ENCODE measurements around the gene NCOR1.
"Not testable (repeated sequence)": the region's sequence is repeated elsewhere in the genome, so short reads cannot be mapped to it uniquely, and the experiment has no call there.

The NCOR1 gene

DNA sequence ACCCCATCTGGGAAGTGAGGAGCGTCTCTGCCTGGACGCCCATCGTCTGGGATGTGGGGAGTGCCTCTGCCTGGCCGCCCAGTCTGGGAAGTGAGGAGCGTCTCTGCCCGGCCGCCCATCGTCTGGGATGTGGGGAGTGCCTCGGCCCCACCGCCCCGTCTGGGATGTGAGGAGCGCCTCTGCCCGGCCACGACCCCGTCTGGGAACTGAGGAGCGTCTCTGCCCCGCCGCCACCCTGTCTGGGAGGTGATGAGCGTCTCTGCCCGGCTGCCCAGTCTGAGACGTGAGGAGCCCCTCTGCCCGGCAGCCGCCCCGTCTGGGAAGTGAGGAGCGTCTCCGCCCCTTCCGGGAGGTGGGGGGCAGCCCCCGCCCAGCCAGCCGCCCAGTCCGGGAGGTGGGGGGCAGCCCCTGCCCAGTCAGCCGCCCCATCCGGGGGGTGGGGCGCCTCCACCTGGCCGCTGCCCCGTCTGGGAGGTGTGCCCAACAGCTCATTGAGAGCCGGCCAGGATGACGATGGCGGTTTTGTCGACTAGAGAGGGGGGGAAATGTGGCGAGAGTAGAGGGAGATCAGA, 69.9 kb downstream of the NCOR1 start:
- DNase-seq, result not testable (repeated sequence)

DNA sequence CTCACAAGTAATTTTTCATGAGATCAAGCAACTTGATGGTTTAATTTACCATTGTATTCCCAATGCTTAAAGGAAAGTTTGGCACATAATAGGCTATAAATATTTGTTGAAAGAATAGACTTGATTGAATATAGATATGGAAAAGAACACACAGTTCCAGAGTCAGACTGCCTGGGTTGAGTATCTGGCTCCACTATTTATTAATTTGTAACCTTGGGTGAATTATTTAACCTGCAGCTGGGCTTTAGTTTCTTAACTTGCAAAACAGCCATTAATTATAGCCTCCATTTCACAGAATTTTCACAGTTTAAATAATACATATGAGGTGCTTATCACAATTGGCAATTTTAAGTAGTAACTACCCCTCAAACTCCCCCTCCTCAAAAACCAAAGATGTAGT, 73.6 kb downstream of the NCOR1 start:
- no peak for DNase-seq

DNA sequence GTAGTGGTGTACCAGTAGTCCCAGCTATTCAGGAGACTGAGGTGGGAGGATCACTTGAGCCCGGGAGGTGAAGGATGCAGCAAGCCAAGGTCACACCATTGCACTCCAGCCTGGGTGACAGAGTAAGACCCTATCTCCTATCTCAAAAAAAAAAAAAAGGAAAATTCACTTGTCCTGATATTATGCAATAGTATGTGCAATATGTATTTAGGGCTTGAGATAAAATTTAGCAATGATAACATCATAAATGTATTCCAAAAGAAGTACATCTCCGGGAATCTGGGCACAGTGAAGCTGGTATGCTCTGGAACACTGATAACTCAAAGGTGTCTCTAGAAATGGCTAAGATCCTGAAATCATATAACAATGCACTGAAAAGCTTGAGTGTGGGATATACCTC, 74.5 kb downstream of the NCOR1 start:
- no peak for DNase-seq

DNA sequence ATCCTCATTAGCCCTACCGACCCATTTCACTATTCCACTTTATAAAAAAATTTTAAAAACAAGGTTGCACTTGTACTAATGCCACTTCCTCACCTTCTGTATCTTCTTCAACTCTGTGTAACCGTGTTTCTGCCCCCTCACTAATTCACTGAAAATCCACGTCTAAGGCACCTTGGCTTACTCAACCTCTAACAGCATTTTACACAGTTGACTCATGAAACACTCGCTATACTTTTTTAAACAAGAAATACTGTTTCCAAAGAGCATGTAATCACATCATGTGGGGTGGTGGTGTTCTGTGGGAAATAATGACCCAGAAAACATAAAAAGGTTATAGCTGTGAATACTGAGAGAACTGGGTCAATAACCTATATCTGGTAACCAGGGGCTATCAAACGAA, 79.9 kb downstream of the NCOR1 start:
- no peak for DNase-seq

DNA sequence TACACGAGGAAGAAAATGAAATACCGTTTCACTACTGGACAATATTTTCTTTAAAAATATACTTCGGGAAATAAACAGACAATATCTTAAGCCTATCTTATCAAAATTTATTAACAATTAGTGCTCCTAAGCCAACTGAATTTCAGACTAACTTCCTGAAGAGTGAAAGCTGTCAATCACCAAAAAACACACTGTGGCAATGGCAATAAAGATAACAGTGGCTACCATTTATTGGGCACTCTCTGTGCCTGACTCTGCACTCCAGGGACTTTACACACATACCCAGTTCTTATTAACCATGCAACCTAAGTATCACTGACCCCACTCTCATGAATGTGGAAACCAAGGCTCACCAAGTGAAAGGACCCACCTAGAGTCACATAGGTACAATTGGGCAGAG, 83.7 kb downstream of the NCOR1 start:
- no peak for DNase-seq

DNA sequence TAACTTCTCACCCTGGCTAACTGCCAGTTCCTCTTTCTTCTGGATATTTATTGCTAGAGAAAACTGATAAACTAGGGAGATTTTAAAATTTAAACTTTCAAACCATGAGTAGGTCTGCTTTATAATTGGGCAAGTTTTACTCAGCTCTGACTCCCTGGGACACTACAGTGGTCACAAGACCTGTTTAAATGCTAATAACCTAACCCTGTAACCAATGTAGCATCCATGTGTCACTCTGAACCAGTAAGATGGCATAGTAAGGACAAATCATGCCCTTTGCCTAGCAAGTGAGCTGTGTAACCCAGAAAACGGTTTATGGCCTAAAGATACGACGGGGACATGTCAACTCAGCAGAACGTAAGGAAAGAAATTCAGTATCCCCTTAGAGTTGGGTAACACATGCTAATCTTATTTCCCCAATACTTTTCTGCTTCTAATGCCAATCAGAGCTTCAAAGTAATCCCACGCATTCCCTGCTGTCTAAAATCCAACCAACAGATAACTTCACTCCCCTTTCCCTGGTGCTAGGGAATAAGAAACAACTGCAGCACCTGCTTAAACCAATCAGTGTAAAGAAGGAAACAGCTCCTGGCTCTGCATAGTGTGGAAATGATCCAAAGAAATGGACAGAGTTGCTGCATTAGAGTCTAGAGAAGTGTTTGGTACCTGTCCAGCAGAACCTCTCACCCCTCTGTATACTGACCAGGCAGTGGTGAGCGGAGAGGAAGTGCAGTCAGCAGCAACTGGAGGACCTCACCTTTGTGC, 85.7 kb downstream of the NCOR1 start:
- no peak for DNase-seq

DNA sequence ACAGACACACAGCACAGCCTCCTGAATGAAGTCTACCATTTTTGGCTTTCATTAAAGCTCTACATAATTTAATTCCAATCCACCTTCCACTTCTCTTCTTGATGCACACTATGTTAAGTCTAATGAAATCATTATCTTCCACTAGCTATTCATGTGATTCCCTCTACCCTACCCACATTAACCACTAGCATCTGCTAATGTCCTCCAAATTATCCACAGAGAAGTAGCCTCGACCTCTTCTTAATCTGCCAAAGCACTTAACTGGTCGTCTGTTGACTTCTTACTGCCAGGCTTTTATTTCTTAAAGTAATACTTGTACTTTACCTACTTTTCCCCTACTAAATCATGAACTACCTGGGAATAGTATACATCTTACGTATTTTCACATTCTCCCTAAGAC, 91.8 kb downstream of the NCOR1 start:
- DNase-seq, result no peak

DNA sequence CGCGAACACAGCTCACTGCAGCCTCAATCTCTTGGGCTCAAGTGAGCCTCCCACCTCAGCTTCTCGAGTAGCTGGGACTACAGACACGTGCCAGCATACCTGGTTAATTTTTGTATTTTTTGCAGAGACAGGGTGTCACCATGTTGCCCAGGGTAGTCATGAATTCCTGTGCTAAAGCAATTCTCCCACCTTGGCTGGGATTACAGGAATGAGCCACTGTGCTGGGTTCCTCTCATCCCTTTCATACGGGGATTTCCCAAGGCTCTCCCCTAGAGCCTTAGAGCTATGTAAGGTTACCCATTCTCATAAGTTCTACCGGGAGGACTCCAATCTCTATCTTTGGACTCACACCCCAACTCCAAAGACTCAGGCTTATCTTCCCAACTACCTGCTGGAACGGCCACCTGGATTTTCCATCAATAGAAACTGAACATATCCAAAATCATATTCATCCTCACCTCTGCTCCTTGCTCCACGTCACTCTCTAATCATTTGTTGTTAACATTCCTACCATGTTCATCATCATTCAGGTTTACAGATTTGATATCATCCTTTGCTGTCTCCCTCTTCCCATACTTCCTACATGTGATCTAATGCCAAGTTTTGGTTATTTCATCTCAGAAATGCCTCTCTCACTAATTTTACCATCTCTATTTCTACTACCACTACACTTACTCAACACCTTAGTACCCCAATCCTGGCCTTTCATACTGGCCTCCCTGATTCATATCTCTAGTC, 92.5 kb downstream of the NCOR1 start:
- DNase-seq, result no peak

DNA sequence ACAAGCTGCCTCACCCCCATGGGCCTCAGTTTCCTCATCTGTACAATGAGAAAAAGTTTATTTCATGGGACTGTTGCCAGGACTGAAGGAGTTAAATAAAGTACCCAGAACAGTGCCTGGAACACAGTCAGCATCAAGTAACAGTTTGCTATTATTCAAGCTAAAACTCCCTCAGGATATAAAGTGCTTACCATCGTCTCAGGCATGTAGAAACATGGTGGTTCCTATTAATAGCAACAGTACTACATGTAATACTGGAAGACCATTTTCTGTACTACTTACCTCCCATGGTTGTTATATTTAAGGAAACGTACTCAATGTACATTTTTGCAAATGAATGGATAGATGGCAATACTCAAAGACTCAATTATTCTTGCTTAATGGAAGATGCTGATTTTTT, 93.4 kb downstream of the NCOR1 start:
- DNase-seq, result no peak

DNA sequence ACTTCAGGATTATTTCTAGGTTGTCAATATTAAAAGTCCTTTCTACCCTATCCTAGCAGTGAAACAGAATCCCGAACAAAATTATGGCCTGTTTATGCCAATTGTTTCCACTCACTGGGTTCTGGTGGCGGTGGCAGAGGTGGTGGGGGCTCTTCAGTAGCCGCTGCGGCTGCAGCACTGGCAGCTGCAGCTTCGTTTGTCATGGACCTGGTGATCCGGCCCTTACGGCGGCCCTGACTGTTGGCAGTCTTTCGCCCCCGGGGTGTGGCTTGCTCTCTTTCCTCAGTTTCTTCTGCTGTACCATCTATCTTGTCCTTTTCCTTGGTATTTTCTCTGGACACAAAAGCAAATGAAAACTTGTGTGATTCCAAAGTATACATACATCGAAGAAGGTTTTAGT, 94.4 kb downstream of the NCOR1 start:
- DNase-seq, result no peak

DNA sequence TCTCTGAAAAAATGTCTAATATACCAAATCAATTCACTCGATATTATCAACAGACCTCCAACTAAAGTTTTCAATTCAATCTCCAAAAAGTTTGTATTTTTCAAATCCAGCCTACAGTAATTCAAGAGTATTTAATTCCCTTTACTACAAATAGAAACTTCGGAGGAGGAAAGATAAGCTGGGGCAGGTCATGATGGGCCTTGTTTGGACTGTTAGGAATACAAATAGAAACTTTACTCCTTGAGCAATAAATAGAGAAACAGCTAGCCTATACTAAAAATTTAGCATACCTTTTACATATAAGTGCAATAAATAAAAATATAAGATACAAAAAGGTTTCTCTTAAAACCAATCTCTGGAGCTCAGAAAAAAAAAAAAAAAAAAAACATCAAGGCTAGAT, 98.2 kb downstream of the NCOR1 start:
- no peak for DNase-seq

DNA sequence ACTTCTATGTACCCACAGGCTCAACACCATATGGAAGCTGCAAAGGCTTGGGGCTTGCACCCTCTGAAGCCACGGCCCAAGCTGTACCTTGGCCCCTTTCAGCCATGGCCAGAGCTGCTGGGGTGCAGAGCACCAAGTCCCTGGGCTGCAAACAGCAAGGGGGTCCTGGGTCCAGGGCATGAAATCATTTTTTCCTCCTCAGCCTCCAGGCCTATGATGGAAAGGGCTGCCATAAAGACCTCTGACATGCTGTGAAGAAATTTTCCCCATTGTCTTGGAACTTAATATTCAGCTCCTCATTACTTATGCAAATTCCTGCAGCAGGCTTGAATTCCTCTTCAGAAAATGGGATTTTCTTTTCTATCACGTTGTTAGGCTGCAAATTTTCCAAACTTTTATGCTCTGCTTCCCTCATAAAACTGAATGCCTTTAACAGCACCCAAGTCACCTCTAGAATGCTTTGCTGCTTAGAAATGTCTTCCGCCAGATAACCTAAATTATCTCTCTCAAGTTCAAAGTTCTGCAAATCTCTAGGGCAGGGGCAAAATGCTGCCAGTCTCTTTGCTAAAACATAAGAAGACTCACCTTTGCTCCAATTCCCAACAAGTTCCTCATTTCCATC, 100.1 kb downstream of the NCOR1 start:
- DNase-seq, result not testable (repeated sequence)

DNA sequence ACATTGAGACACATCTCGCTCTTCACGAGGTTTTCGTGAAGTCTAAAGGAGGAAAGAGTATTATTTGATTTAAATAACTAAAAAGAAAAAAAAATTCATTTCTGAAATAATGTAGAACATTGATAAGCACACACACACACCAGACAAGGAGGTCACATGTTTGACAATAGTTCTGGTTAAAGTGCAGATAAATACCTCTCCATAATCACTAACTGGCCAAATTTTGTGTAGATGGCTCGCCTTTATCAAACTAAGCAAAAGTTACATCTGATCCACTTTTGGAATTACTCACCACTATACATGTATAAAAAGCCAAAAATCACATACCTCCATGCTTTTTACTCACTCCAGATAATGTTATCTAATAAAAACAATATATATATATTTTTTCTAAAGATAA, 106.5 kb downstream of the NCOR1 start:
- DNase-seq, result no peak

DNA sequence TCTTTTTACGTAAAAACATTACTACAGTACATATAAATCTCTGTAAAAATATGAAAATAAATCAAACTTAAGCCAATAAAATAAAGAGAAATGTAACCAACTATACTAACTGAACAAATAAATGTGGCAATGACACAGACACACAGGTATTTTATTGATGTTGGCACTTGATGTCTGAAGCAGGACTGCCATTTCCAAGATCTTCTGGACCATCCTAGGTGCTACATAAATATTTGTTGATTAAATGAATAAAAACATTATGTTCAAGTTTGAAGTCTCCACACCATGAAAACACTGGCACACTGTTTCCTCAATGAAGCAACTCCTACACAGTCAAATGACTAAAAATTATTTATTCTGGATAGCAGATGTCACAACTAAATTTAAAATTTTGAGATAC, 106.9 kb downstream of the NCOR1 start:
- DNase-seq, result no peak

DNA sequence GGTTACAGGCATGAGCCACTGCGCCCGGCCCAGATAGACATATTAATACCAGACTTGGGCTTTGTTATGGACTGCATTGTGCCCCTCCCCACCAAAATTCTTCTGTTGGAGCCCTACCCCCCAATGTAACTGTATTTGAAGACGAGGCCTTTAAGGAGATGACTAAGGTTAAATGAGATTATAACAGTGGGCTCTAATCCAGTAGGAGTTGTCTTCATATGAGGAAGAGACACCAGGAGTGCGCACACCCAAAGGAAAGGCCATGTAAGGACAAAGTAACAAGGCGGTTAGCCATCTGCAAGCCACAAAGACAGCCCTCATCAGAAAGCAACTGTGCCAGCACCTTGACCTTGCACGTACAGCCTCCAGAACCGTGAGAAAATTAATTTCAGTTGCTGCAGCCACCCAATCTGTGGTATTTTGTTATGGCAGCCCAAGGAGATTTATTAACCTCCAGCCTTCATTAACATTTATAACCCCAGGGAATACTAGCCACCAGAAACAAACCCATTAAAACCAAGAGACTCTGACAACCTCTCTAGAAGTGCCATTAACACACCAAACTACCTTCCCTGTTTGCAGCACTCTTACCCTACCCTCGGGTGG, 108.1 kb downstream of the NCOR1 start:
- DNase-seq, result no peak

DNA sequence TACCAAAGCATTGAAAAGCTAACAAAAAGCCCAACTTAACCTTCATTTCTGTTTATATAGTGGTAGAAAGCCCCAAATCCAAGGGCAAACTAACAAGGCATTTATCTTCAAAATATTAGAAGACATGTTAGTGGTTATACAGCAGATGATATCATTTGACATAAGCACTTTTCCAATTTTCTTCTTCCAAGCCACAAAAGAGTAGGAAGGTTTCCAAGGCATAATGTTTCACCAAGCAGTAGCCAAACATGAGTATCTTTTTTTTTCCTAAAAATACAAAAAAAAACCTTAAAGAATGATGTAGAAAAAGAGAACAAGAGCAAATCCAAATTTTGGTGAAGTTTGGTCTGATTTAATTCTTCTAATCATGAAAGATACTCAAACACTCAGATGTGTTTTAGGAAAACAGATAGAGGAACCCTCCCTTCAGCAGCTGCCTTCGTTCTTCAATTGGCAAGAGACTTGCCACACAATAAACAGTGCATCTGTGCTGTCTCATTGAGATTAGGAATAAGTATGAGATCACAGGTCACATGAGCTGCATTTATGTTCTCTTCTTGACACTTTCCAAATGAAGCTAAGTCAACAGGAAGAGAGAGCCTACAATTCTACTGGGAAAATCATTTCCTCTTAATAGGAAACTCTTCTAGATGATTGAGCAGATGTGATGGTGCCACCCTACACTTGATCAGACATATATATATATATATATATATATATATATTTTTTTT, 109.0 kb downstream of the NCOR1 start:
- DNase-seq, result no peak

DNA sequence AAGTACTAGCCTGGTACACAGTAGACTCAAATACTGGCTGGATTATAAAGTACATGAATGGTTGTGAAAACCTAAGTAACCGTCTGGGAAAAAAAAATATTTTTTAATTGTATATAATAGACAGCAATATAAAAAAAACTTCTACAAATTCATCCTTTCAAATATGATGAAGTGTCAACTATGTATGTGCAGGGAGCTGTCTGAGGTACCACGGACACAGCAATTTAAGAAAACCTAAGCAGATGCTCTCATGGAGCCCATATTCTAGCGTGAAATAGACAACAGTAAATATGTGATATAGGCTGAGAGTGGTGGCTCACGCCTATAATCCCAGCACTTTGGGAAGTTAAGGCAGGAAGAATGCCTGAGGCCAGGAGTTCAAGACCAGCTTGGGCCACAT, 111.1 kb downstream of the NCOR1 start:
- DNase-seq, result no peak

DNA sequence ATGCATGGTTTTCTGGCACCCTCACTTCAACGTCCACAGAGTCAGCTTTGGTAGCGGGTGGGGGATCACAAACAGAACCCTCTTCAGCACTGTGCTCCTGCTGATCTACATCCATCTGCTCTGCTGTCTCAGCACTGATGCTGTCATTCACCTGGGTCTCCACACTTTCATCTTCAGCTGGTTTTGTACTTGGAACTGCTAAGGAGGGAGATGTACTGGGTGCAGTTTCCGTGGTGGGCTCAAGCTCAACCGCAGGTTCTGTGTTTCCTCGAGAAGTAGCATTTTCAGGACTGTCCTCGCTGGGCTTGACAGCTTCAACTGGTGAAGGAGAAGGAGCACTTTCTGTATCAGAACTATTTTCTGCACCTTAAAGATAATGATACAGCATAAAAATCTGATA, 113.9 kb downstream of the NCOR1 start:
- DNase-seq, result no peak

DNA sequence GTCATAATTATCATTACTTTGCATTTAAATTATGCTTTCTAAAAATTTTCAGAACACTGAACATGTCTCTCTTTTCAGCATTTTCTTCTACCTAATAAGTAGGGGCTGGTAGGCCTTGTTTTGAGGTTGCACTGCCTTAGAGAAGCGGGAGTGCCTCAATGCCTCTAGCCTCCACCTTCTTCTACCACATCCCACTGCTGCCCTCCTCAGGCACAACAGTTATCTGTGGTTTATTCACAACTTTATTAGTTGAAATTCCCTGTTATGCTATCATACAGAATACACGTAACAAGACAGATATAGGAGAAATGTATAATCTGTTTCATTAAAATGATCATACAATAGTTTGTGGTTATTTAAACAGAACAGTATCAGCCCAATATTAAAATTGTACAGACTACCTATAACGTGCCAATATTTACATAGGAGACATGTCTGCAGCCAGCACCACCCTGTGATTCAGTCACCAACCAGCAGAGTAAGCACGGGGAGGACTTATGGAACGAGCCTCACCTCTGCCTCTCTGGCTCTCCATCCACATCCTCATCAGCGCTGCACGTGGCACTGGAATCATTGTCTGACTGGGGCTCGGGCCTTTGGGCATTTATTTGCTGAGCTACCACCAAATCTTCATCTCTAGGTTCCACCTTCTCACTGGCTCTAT, 114.5 kb downstream of the NCOR1 start:
- DNase-seq, result no peak

DNA sequence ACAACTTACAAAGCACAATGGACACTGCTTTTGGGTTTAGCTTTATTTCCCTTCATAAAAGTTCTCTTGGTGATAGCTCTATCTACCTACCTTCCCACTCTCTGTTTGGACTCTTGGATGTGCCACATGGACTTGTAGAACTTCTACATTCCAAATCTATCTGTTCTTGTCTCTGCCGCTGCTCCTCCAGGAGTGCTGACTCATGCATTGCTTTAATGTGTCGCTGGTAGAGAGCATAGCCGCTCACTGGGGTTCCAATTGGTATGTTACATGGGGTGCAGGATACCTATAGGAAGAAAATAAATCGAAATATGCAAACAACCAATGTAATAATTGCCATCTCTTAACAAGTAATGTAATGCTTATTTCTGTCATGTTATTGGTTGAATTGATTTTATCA, 123.6 kb downstream of the NCOR1 start:
- no peak for DNase-seq

DNA sequence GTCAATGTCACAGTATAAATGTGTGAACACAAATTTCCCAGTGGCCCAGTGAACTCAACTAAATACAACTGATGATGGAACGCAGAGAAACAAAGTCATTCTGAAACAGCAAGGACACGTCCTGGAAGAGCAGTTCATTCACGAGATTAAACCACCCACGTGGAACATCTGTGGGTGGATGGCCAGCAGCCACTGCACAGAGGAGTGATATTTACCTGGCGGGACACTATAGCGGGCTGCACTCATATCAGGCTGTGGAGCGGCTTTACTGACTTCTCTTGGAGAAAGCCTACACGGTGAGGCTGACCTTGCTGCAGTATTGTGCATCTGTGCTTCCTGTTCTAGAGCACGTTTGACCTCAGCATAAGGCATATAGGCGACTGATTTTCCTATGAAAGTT, 128.4 kb downstream of the NCOR1 start:
- DNase-seq, result no peak

DNA sequence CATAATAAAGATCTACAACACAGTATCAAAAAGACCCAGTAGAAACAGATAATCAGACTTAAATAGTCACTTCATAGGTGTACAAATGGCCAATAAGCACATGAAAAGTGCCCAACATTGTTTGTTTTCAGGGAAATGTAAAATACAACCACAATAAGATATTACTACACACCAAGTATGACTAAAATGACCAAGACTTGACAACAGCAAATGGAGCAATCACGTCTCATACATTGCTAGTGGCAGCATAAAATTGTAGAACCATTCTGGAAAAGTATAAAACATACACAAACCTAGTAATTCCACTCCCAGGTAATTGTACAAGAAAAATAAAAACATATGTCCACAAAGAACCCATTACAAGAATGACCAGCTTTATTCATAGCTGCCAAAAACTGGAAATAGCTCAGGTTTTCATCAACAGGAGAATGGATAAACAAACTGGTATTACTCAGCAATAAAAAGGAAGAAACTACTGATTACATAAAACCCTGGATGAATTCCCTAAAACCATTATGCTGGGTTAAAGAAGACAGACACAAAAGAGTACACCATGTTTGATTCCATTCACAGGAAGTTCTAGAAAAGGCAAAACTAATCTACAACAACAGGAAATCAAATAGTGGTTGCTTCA, 130.2 kb downstream of the NCOR1 start:
- no peak for DNase-seq
